HG03571 (cell line): Measurements from ENCODE around the gene GPN3.
"Not testable (repeated sequence)": the region's sequence is repeated elsewhere in the genome, so short reads cannot be mapped to it uniquely, and the experiment has no call there.

Source experiments
- ATAC-seq: cut with Tn5 transposase; IDR thresholded peaks from one replicate; pipeline ENCODE4 v1.9.1; 2021; ENCODE audit not compliant: unreplicated experiment

GPN3 gene

DNA sequence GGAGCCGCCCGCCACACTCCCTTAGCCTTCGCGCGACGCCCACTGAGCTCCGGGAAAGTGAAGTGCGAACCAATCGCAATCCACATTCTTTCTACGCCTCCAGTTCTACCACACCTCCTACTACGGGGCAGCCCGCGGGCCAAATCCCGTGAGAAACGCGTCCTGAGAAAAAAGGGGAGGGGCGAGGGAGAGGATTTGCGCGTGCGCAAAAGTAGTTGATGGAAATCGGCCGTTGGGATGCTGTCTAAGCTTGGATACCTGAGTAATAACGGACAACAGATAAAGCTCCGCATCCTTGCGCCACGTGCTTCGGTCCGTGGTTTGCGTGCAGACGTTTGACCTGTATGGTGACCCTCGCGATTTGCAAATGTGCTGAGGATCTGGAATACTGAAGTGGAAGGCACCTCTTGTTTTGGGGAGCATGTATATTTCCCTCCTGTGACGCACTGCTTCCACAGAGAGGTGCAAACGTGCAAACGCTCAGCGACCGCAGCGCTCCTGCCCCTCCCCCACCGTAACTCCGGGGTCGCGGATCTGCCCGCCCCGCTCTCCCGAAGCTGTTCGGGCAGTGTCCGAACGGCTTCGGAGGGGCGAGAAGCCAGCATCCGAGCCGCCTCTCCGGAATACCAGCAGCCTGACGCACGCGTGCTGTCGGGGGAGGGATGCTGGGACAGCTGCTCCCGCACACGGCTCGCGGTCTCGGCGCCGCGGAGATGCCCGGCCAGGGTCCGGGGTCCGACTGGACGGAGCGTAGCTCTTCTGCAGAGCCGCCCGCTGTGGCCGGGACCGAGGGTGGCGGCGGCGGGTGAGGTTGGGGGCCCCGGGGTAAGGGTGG lies at the start of gene GPN3, which contains the start of gene FAM216A:
Gene GPN3 (minus strand): TSS at position 44 of the 835 bp plus-strand sequence. CDS start 54 bp downstream, outside the sequence.
Gene FAM216A (plus strand): TSS at position 632 of the 835 bp plus-strand sequence. CDS start 31 bp downstream, at position 663.
- peak; percentile 69 for ATAC-seq

DNA sequence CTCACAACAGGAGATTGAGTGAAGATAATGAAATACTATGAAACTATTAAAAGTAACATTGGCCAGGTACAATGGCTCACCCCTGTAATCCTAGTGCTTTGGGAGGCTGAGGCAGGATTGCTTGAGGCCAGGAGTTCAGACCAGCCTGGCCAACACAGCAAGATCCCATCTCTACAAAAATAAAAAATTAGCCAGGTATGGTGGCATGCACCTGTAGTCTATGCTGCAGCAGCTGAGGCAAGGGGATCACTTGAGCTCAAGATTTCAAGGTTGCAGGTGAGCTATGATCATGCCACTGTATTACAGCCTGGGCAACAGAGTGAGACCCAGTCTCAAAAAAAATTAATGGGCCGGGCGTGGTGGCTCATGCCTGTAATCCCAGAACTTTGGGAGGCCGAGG lies 48.9 kb upstream of the GPN3 start:
- no peak for ATAC-seq

DNA sequence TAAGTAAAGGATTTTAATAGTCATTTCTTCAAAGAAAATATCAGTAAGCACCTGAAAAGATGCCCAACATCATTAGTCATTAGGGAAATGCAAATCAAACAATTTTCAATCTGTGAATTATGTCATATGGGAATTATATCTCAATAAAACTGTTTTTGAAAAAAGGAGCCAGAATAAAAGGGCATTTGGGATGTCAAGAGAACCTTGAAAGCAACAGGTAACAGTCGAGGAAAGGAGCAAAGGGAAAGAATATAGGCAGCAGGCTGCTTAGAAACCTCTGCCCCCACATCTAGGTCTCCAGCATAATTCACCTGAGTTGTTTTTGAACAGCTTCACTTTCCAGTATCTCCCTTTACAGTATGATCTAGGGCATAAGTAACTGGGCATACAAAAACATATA lies 46.3 kb upstream of the GPN3 start:
- ATAC-seq = no peak

DNA sequence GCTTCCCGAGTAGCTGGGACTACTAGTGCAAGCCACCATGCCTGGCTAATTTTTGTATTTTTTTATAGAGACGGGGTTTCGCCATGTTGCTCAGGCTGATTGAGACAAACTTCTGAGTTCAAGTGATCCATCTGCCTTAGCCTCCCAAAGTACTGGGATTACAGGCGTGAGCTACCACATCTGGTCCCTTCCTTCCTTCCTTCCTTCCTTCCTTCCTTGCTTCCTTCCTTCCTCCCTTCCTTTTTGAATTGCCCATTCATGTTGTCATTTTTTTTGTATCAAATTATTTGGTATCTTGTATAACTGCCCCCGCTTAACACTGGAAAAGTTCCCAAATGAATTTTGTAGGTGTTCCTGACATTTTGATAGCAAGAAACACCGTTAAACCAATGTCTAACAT lies 45.8 kb upstream of the GPN3 start:
- ATAC-seq = no peak

DNA sequence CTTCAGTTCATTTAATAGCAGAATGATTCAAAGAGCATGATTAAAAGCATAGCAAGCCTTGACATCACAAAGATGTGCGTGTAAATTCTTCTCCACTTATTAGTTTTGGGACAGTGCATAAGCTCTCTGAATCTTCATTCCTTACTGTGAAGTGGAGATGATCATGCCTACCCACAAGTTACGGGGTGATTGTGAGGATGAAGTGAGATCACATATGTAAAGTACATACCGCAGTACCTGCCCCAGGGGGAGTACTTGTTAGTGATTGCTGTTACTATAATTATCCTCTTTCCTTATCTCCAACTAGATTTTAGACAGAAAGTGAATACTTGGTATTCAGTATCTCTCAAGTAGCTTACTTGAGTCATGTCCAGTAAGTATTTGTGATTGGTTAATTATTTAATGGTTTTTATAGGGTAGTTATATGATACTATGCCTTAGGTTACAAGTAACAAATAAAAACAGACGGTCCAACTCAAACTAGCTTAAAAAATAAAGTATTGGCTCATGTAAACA lies 40.1 kb upstream of the GPN3 start:
- no peak for ATAC-seq

DNA sequence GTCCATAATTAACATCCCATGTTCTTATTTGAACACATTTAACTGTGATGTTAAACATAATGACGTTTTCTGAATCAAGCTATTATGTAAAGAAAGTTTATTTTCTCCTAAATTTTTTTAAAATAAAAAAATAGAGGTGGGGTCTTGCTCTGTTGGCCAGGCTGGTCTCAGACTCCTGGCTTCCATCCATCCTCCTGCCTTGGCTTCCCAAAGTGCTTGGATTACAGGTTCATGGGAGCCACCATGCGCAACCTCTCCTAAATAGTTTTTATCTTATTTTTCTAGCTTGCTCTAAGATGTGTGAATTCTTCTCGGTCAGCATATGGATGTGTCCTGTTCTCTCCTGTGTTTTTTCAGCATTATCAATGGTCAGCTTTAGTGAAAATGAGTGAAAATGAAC lies 37.3 kb upstream of the GPN3 start:
- ATAC-seq = no peak

DNA sequence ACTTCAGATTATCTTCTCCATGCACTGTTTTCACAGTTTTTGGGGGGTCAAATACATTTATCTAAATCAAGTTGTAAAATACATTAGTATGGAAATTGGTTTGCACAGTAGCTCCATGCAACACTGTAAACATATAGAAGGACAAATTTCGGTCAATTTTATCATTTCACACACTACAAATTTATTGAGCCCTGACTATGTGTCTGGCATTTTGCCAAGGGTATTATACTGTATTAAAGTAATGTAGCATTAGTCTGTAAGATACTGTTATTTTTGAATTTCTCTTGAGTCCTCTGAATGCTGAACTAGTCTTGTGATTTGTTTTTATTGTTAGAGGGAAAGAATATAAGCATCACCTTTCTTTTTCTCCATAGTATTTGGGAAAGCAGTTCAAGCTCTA lies 35.4 kb upstream of the GPN3 start:
- ATAC-seq = no peak

DNA sequence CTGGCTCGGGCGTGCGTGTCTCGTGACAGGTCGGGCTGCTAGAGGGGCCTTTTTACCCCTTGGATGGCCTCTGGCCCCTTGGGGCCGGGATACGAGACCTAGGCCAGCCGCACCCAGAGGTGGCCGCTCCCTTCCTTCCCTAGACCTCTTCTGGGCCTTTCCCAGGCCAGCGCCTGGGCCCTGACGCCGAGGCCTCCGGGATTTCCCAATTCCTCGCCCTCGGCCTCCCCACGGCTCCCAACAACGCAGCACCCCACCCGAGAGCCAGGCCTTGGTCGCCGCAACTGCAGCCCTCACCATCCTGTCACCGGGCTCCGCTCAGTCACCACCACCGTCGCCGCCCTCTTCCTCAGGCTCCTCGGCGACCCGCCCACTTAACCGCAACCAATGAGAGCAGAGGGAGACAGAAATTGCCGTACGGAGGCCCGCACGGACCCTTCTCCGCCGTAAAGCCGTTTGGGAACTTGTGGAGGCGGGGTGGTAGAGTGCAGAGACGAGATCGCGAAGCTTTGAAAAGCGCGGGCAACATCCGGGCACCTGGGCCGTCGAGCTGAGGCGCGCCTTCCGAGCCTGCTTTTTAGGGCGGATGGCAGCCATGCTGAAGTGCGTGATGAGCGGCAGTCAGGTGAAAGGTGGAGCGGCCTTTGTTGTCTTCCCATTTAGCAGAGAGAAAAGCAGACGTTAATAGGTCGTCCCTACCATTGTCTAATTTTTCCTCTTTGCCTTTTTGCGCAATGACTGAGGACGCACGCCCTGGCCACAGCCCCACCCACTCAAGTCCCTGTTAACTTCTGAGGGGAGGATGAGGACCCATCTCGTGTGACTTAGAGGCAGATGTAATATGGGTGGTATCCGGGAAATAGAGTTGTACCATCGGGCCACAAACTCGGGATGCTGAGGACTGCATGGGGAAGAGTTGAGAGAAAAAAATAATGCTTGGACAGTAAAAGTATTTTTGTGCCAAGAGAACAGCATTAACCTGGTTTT lies 34.0 kb upstream of the GPN3 start, which contains the start of the genes RAD9B and VPS29:
Gene RAD9B (plus strand): TSS at position 580 of the 987 bp plus-strand sequence. CDS start 7 bp downstream, at position 587.
Gene VPS29 (minus strand): TSS at position 360 of the 987 bp plus-strand sequence. CDS start 60 bp downstream, at position 300.
- peak; percentile 88 for ATAC-seq

DNA sequence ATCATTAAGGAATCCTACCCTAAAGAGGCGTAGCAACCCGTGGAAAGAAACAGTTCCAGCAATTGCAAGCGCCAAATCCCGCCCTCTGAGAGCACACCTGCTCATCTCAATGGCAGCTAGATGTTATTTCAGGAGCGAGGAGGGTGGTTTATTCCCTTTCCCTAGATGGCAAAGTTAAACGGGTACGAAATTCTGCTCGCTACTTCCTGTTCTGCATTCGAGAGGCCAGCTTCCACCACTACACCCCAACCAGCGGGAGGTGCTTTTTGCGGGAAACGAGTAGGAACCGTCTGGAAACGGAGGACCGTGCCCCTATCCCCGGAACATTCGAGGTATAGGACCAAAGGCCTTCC lies 33.3 kb upstream of the GPN3 start:
- ATAC-seq = peak; percentile 30

DNA sequence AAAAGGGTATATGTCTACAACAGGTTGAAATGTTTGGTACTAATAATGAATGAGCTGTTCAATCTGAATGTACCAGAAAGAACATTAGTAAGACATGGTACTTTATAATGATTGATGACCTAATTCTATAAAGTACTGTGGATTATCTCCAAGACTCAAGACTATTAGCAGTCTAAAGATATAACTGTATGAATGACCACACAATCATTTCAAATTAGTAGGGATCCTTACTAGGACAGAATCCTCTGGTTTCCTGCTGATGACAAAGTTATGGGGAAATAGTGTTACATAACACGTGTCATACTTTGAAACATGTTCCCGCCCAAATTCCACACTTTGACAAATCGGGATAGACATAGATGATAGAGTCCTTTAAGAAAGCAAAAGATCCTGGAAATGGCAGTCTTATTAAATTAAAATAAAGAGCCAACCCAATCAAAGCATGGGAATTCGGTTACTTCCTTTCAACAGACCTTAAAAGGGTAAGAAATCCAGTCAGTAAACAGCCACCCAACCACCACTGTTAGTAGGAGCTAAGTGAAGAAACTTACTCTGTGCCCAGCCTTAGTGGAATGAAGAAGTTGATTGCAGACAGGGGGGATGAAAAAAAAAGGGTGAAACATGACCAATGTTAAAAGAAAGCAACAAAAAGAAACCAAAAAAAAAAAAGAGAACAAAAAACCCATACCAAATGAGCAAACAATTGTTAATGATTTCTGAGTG lies 31.1 kb upstream of the GPN3 start:
- no peak for ATAC-seq

DNA sequence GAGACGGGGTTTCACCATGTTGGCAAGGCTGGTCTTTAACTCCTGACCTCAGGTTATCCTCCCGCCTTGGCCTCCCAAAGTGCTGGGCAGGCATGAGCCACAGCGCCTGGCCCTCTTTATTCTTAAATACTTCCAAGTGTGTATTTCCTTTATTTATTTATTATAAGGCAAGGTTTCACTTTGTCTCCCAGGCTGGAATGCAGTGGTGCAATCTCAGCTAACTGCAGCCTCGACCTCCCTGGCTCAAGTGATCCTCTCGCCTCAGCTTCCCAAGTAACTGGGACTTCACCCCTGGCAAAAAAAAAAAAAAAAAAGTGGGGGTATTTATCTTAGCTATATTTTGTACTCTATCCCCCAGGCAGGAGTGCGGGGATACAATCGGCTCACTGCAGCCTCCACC lies 7.4 kb upstream of the GPN3 start:
- no peak for ATAC-seq

DNA sequence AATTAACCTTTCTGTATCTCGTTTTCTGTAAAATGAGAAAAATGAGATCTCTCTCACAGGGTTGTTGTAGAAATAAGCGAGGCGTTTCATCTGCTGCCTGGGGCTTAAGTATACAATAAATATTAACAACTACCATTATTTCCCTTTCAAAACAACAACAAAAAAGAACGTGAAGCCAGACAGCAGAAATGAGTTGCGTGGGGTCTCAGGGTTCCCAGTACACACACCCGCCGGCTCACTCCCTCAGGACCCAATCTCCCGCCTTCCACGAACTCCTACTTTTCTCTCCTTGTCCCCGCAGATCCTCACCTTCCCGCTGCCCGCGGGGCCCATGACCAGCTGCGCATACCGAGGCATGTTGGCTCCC lies 227 bp downstream of the GPN3 start:
- no peak for ATAC-seq

DNA sequence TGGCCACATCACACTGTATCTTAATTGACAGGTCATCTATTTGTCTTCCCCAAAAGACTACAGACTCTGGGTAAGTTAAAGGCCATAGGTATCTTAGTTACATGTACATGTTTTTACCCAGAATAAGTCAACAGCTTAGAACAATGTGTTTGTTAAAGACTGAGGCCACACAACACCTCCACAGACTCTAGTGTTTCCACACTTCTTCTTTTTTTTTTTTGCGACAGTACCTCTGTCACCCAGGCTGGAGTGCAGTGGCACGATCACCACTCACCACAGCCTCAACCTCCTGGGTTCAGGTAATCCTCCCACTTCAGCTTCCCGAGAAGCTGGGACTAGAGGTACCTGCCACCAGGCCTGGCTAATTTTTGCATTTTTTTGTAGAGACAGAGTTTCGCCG lies 1.3 kb downstream of the GPN3 start:
- ATAC-seq = no peak

DNA sequence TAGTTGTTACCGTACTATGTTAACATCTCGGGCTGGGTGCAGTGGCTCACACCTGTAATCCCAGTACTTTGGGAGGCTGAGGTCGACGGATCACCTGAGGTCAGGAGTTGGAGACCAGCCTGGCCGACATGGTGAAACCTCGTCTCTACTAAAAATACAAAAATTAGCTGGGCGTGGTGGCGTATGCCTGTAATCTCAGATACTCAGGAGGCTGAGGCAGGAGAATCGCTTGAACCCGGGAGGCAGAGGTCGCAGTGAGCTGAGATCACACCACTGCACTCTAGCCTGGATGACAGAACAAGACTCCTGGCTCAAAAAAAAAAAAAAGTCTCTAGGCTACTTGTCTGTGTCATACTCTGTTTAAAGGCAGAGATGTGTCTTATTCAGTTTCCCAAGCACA lies 2.3 kb downstream of the GPN3 start:
- not testable (repeated sequence) for ATAC-seq

DNA sequence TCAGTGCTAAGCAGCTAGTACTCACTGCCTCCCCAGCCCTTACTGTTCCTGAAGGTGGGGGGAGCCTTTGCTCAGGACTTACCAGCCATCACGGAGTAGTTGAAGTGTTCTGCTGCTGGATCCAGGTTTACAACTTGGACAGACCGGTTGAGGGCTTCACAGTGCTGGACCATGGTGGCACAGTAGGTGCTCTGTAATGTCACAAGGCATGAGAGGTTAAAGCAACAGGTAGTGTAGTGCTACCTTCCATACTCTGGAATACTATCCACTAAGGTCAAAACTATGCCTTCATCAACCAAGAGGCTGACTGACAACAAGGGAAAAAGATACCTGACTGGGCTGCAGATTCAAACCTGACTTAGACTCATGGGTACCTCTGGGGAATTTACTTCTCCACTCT lies 3.0 kb downstream of the GPN3 start:
- ATAC-seq = no peak

DNA sequence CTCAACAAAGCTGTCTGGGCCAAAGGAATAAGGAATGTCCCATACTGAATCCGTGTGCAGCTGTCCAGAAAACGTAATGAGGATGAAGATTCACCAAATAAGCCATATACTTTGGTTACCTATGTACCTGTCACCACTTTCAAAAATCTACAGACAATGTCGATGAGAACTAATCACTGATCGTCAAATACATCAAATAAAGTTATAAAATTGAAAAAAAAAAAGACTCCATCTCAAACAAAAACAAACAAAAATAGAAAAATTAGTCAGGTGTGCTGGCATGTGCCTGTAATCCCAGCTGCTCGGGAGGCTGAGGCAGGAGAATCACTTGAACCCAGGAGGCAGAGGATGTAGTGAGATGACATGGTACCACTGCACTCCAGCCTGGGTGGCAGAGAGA lies 6.9 kb downstream of the GPN3 start:
- ATAC-seq = not testable (repeated sequence)

DNA sequence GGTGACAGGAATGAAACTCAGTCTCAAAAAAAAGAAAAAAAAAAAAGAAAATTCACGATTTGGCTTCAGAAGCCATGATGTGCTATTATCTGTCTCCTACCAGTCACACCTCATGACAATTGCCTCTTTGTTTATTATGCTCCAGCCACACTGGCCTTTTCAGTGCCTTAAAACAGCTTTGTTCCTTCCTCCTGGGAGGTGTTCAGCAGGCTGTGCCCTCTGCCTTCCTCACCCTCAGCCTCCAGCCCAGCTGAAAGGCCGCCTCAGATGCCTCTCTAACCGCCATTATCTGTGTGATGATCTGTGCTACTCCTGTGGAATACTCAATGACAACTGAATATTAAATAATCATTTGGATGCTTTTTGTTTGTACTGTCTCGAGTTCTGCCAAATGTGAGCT lies 9.3 kb downstream of the GPN3 start:
- no peak for ATAC-seq

DNA sequence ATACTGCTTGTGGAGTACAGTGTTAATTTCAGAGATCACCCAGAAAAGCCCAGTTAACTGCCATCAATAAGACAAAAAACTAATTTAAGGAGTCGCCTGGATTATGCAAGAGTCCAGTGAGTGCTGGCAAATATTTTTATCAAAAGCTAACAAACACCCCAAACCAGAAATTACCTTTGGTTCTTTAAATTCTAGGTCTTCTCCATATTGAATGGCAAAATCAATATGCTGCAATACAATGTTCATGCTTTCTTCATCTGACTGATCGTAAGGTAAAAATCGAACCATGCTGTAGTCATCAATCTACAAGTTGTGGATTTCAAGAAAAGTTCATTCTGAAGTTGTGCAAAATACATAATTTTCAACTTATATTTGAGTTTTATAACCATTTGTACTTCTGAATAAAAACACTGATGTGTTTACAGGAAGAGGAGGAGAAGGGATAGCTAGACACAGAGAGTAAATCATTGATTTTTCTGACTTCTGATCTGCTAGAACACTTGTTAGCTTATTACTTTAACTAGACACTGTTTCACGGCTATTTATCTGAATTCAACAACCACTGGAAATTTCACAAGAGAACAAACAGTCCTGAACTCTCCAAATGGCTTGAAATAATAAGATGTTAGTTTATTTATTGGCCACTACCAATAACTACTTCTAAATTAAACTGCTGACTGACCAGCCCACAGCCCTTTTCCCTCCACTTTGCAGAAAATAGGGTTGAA lies 14.3 kb downstream of the GPN3 start:
- ATAC-seq = no peak

DNA sequence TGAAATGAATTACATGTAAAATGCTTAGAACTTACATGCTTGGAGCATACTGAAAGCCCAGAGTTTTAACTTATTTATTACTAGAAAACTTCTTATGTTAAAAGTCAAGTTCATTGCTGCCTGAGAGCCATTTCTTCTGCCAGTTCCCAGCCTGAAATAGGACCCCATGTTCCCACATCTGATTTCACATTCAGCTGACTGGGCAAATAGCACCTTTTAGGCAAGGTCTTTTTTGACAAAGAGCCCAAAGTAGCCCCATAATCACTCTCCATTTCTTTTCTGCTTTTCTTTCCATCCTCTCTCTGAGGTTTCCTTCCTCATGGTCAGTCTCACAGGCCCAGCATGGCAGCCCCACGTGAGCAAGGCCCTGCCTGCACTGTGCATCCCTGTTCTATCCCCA lies 16.8 kb downstream of the GPN3 start:
- no peak for ATAC-seq
